ENCODE measurements around the gene EEFSEC.

Gene EEFSEC

GRCh38 chr3:128348075-128348474 lies 194.8 kb downstream of the EEFSEC start:
- Histone ChIP-seq H3K4me3 (ENCODE audit: low read depth in 1 of 2, low read length in 2 of 2) (no peak overlapping the region), H3K4me1 (ENCODE audit: control insufficient read depth in 1 of 2, insufficient read depth in 2 of 2, low read length in 2 of 2) (peaks cover 8 to 9% of the 10 kb centered on the region in 2 donors), H3K9ac (ENCODE audit: low read depth in 1 of 2, low read length in 2 of 2) (no peak overlapping the region), H3K27me3 (ENCODE audit: control insufficient read depth in 1 of 2, insufficient read depth in 2 of 2, low read length in 2 of 2) (no peaks in the 10 kb centered on the region), H3K36me3 (ENCODE audit: control insufficient read depth in 1 of 2, insufficient read depth in 2 of 2, low read length in 2 of 2) (peaks cover 0 to 9% of the 10 kb centered on the region in 2 donors), H3K9me3 (ENCODE audit: control insufficient read depth in 1 of 2, low read length in 2 of 2) (no peaks in the 10 kb centered on the region), H3K27ac (ENCODE audit: low read depth, low read length) (no peak overlapping the region)

GRCh38 chr3:128348805-128349531 lies 195.7 kb downstream of the EEFSEC start:
- Histone ChIP-seq H3K27ac (ENCODE audit: low read depth, low read length) (no peak overlapping the region), H3K9me3 (ENCODE audit: control insufficient read depth in 1 of 2, low read length in 2 of 2) (no peaks in the 10 kb centered on the region), H3K9ac (ENCODE audit: low read depth in 1 of 2, low read length in 2 of 2) (no peak overlapping the region), H3K4me1 (ENCODE audit: control insufficient read depth in 1 of 2, insufficient read depth in 2 of 2, low read length in 2 of 2) (peaks cover under 1 to 5% of the 10 kb centered on the region in 2 donors), H3K27me3 (ENCODE audit: control insufficient read depth in 1 of 2, insufficient read depth in 2 of 2, low read length in 2 of 2) (no peaks in the 10 kb centered on the region), H3K4me3 (ENCODE audit: low read depth in 1 of 2, low read length in 2 of 2) (no peak overlapping the region), H3K36me3 (ENCODE audit: control insufficient read depth in 1 of 2, insufficient read depth in 2 of 2, low read length in 2 of 2) (peaks cover 0 to 9% of the 10 kb centered on the region in 2 donors)

- Histone ChIP-seq H3K27ac (ENCODE audit: low read depth, low read length) (no peak overlapping the region), H3K9ac (ENCODE audit: low read depth in 1 of 2, low read length in 2 of 2) (no peak overlapping the region), H3K36me3 (ENCODE audit: control insufficient read depth in 1 of 2, insufficient read depth in 2 of 2, low read length in 2 of 2) (peaks cover 0 to 9% of the 10 kb centered on the region in 2 donors), H3K4me3 (ENCODE audit: low read depth in 1 of 2, low read length in 2 of 2) (no peak overlapping the region), H3K27me3 (ENCODE audit: control insufficient read depth in 1 of 2, insufficient read depth in 2 of 2, low read length in 2 of 2) (no peaks in the 10 kb centered on the region), H3K4me1 (ENCODE audit: control insufficient read depth in 1 of 2, insufficient read depth in 2 of 2, low read length in 2 of 2) (no peaks in the 10 kb centered on the region), H3K9me3 (ENCODE audit: control insufficient read depth in 1 of 2, low read length in 2 of 2) (no peaks in the 10 kb centered on the region)
Measured at GRCh38 chr3:128349963-128350599, 196.8 kb downstream of the EEFSEC start.

GRCh38 chr3:128351546-128351945 lies 198.3 kb downstream of the EEFSEC start:
- Histone ChIP-seq H3K27ac (ENCODE audit: low read depth, low read length) (no peak overlapping the region), H3K36me3 (ENCODE audit: control insufficient read depth in 1 of 2, insufficient read depth in 2 of 2, low read length in 2 of 2) (peaks cover 0 to 9% of the 10 kb centered on the region in 2 donors), H3K9ac (ENCODE audit: low read depth in 1 of 2, low read length in 2 of 2) (no peak overlapping the region), H3K9me3 (ENCODE audit: control insufficient read depth in 1 of 2, low read length in 2 of 2) (no peaks in the 10 kb centered on the region), H3K27me3 (ENCODE audit: control insufficient read depth in 1 of 2, insufficient read depth in 2 of 2, low read length in 2 of 2) (no peaks in the 10 kb centered on the region), H3K4me1 (ENCODE audit: control insufficient read depth in 1 of 2, insufficient read depth in 2 of 2, low read length in 2 of 2) (no peaks in the 10 kb centered on the region), H3K4me3 (ENCODE audit: low read depth in 1 of 2, low read length in 2 of 2) (no peak overlapping the region)

- no peak overlapping the region for H3K27ac ChIP-seq (ENCODE audit: low read depth, low read length)
- H3K27me3 ChIP-seq (ENCODE audit: control insufficient read depth in 1 of 2, insufficient read depth in 2 of 2, low read length in 2 of 2) = no peaks in the 10 kb centered on the region
- peaks cover 0 to 9% of the 10 kb centered on the region in 2 donors for H3K36me3 ChIP-seq (ENCODE audit: control insufficient read depth in 1 of 2, insufficient read depth in 2 of 2, low read length in 2 of 2)
- H3K4me1 ChIP-seq (ENCODE audit: control insufficient read depth in 1 of 2, insufficient read depth in 2 of 2, low read length in 2 of 2) = no peaks in the 10 kb centered on the region
- no peak overlapping the region for H3K4me3 ChIP-seq (ENCODE audit: low read depth in 1 of 2, low read length in 2 of 2)
- H3K9me3 ChIP-seq (ENCODE audit: control insufficient read depth in 1 of 2, low read length in 2 of 2) = no peaks in the 10 kb centered on the region
- H3K9ac ChIP-seq (ENCODE audit: low read depth in 1 of 2, low read length in 2 of 2) = no peak overlapping the region
Measured at GRCh38 chr3:128352326-128352725, 199.0 kb downstream of the EEFSEC start.

- Histone ChIP-seq H3K9ac (ENCODE audit: low read depth in 1 of 2, low read length in 2 of 2) (no peak overlapping the region), H3K4me1 (ENCODE audit: control insufficient read depth in 1 of 2, insufficient read depth in 2 of 2, low read length in 2 of 2) (no peaks in the 10 kb centered on the region), H3K27ac (ENCODE audit: low read depth, low read length) (no peak overlapping the region), H3K9me3 (ENCODE audit: control insufficient read depth in 1 of 2, low read length in 2 of 2) (no peaks in the 10 kb centered on the region), H3K4me3 (ENCODE audit: low read depth in 1 of 2, low read length in 2 of 2) (no peak overlapping the region), H3K36me3 (ENCODE audit: control insufficient read depth in 1 of 2, insufficient read depth in 2 of 2, low read length in 2 of 2) (peaks cover 0 to 14% of the 10 kb centered on the region in 2 donors), H3K27me3 (ENCODE audit: control insufficient read depth in 1 of 2, insufficient read depth in 2 of 2, low read length in 2 of 2) (no peaks in the 10 kb centered on the region)
Measured at GRCh38 chr3:128353361-128353965, 200.2 kb downstream of the EEFSEC start.

GRCh38 chr3:128353991-128354687 lies 200.9 kb downstream of the EEFSEC start:
- Histone ChIP-seq H3K9me3 (ENCODE audit: control insufficient read depth in 1 of 2, low read length in 2 of 2) (no peaks in the 10 kb centered on the region), H3K27me3 (ENCODE audit: control insufficient read depth in 1 of 2, insufficient read depth in 2 of 2, low read length in 2 of 2) (no peaks in the 10 kb centered on the region), H3K9ac (ENCODE audit: low read depth in 1 of 2, low read length in 2 of 2) (no peak overlapping the region), H3K4me1 (ENCODE audit: control insufficient read depth in 1 of 2, insufficient read depth in 2 of 2, low read length in 2 of 2) (no peaks in the 10 kb centered on the region), H3K4me3 (ENCODE audit: low read depth in 1 of 2, low read length in 2 of 2) (no peak overlapping the region), H3K27ac (ENCODE audit: low read depth, low read length) (no peak overlapping the region), H3K36me3 (ENCODE audit: control insufficient read depth in 1 of 2, insufficient read depth in 2 of 2, low read length in 2 of 2) (peaks cover 0 to 19% of the 10 kb centered on the region in 2 donors)

GRCh38 chr3:128354788-128355542 lies 201.7 kb downstream of the EEFSEC start:
- Histone ChIP-seq H3K4me3 (ENCODE audit: low read depth in 1 of 2, low read length in 2 of 2) (no peak overlapping the region), H3K9ac (ENCODE audit: low read depth in 1 of 2, low read length in 2 of 2) (no peak overlapping the region), H3K36me3 (ENCODE audit: control insufficient read depth in 1 of 2, insufficient read depth in 2 of 2, low read length in 2 of 2) (peaks cover 0 to 20% of the 10 kb centered on the region in 2 donors), H3K9me3 (ENCODE audit: control insufficient read depth in 1 of 2, low read length in 2 of 2) (no peaks in the 10 kb centered on the region), H3K4me1 (ENCODE audit: control insufficient read depth in 1 of 2, insufficient read depth in 2 of 2, low read length in 2 of 2) (no peaks in the 10 kb centered on the region), H3K27me3 (ENCODE audit: control insufficient read depth in 1 of 2, insufficient read depth in 2 of 2, low read length in 2 of 2) (no peaks in the 10 kb centered on the region), H3K27ac (ENCODE audit: low read depth, low read length) (no peak overlapping the region)

GRCh38 chr3:128355543-128355919 lies 202.2 kb downstream of the EEFSEC start:
- H3K27me3 ChIP-seq (ENCODE audit: control insufficient read depth in 1 of 2, insufficient read depth in 2 of 2, low read length in 2 of 2) = no peaks in the 10 kb centered on the region
- no peaks in the 10 kb centered on the region for H3K4me1 ChIP-seq (ENCODE audit: control insufficient read depth in 1 of 2, insufficient read depth in 2 of 2, low read length in 2 of 2)
- H3K36me3 ChIP-seq (ENCODE audit: control insufficient read depth in 1 of 2, insufficient read depth in 2 of 2, low read length in 2 of 2) = peaks cover 0 to 20% of the 10 kb centered on the region in 2 donors
- H3K27ac ChIP-seq (ENCODE audit: low read depth, low read length) = no peak overlapping the region
- H3K4me3 ChIP-seq (ENCODE audit: low read depth in 1 of 2, low read length in 2 of 2) = no peak overlapping the region
- H3K9me3 ChIP-seq (ENCODE audit: control insufficient read depth in 1 of 2, low read length in 2 of 2) = no peaks in the 10 kb centered on the region
- no peak overlapping the region for H3K9ac ChIP-seq (ENCODE audit: low read depth in 1 of 2, low read length in 2 of 2)
